ENCODE data around the gene FIGLA. TPM values are rescaled to one million over a fixed set of nuclear protein-coding genes. Genes with fewer than 3 reads are reported as not detected.

FIGLA gene
- total RNA-seq, 1 experiment from 2014 or later = not detected

DNA sequence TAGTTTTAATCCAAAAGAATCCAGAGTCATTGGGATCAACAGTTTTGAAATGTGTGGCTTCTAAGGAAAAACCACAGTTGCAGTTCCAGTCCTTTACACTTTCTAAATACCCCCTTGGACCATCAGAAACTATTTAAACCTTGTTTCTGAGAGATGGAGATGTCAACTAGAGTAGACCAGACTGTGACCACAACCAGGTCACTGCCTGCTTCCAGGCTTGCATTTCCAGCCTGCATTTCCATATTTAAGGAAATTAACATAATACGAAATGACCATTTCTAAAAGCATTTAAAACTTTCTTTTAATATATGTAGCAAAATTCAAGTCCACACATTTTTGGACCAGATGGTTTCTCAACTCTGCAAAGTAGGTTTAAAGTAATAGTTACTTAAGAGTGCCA, 60.8 kb downstream of the FIGLA start:
- Histone ChIP-seq H2AFZ (ENCODE audit: low read depth, low read length, poor library complexity, severe bottlenecking) (no peak overlapping the region), H3K4me2 (ENCODE audit: low read length) (no peak overlapping the region), H3K9ac (ENCODE audit: low read length) (no peak overlapping the region), H3K27me3 (ENCODE audit: insufficient read depth, low read length) (peaks cover 21% of the 10 kb centered on the region; the same call in 1 of the 2 replicates), H3K27ac (ENCODE audit: low read depth, low read length) (no peak overlapping the region), H3K9me3 (ENCODE audit: control insufficient read depth in 1 of 2, insufficient read depth in 1 of 2, low read depth in 1 of 2, low read length in 2 of 2) (no peaks in the 10 kb centered on the region), H3K9me2 (ENCODE audit: insufficient read depth) (no peaks in the 10 kb centered on the region), H4K20me1 (ENCODE audit: insufficient read depth) (no peaks in the 10 kb centered on the region), H3K4me3 (replicated peaks in 1 of 2; ENCODE audit: low read depth in 1 of 2, low read length in 2 of 2) (no peak overlapping the region), H3K79me2 (ENCODE audit: insufficient read depth, low read length) (no peaks in the 10 kb centered on the region), H3K4me1 (ENCODE audit: control insufficient read depth in 1 of 2, insufficient read depth in 2 of 2, low read length in 2 of 2) (peaks cover 0 to 6% of the 10 kb centered on the region in 2 experiments; a peak in 2 of 4 replicates), H3K36me3 (ENCODE audit: control insufficient read depth in 1 of 2, insufficient read depth in 2 of 2, low read length in 2 of 2) (no peaks in the 10 kb centered on the region)
- ChIA-PET CTCF (no interaction called here), POLR2A (no interaction called here), RAD21 (ENCODE audit: low non-redundant PET in 1 of 2, low total read pairs in 2 of 2, uncharacterized antibody in 2 of 2, unreplicated experiment in 2 of 2) (no interaction called here)
- intact Hi-C loops (cut with micrococcal nuclease) = no loop called here
- TF ChIP-seq, protein P1, sequence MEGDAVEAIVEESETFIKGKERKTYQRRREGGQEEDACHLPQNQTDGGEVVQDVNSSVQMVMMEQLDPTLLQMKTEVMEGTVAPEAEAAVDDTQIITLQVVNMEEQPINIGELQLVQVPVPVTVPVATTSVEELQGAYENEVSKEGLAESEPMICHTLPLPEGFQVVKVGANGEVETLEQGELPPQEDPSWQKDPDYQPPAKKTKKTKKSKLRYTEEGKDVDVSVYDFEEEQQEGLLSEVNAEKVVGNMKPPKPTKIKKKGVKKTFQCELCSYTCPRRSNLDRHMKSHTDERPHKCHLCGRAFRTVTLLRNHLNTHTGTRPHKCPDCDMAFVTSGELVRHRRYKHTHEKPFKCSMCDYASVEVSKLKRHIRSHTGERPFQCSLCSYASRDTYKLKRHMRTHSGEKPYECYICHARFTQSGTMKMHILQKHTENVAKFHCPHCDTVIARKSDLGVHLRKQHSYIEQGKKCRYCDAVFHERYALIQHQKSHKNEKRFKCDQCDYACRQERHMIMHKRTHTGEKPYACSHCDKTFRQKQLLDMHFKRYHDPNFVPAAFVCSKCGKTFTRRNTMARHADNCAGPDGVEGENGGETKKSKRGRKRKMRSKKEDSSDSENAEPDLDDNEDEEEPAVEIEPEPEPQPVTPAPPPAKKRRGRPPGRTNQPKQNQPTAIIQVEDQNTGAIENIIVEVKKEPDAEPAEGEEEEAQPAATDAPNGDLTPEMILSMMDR (IDR thresholded peaks at IDR 0.05 in 2 of 3, conservative IDR thresholded peaks at IDR 0.05 in 1 of 3; ENCODE audit: borderline replicate concordance in 1 of 3, insufficient read depth in 1 of 3, low read depth in 2 of 3, low read length in 2 of 3) = no peak
- no peak for TF ChIP-seq RAD21 (IDR thresholded peaks at IDR 0.05; ENCODE audit: low read depth)
- BruUV-seq (replicated peaks) = no TSS peak
- ATAC-seq (no peak), DNase-seq (ENCODE audit: low read depth, low spot score) (no peak)

DNA sequence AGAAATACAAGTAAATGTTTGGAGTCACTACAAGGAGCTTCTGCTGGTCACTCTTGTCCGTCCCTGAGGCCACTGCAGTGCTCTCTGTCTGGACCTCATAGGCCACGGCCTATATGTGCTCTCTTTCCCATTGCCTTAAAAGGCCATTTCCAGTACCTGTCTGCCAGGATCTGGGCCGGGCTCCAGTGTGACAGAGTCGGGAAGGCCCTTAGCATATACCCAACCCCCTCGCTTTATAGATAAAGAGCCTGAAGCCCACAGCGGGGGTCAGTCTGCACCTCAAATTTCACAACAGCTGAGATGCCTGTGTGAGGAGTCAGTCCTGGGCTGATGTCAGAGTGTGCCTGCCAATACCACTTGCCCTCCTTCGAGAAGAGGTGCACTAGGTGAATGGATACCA, 62.3 kb downstream of the FIGLA start:
- intact Hi-C loops (cut with micrococcal nuclease) = no loop called here
- TF ChIP-seq, protein P2, sequence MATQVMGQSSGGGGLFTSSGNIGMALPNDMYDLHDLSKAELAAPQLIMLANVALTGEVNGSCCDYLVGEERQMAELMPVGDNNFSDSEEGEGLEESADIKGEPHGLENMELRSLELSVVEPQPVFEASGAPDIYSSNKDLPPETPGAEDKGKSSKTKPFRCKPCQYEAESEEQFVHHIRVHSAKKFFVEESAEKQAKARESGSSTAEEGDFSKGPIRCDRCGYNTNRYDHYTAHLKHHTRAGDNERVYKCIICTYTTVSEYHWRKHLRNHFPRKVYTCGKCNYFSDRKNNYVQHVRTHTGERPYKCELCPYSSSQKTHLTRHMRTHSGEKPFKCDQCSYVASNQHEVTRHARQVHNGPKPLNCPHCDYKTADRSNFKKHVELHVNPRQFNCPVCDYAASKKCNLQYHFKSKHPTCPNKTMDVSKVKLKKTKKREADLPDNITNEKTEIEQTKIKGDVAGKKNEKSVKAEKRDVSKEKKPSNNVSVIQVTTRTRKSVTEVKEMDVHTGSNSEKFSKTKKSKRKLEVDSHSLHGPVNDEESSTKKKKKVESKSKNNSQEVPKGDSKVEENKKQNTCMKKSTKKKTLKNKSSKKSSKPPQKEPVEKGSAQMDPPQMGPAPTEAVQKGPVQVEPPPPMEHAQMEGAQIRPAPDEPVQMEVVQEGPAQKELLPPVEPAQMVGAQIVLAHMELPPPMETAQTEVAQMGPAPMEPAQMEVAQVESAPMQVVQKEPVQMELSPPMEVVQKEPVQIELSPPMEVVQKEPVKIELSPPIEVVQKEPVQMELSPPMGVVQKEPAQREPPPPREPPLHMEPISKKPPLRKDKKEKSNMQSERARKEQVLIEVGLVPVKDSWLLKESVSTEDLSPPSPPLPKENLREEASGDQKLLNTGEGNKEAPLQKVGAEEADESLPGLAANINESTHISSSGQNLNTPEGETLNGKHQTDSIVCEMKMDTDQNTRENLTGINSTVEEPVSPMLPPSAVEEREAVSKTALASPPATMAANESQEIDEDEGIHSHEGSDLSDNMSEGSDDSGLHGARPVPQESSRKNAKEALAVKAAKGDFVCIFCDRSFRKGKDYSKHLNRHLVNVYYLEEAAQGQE (IDR thresholded peaks at IDR 0.05; ENCODE audit: low read depth) = no peak
- TF ChIP-seq TCF7L2 (IDR thresholded peaks at IDR 0.05; ENCODE audit: borderline replicate concordance, extremely low read depth, insufficient read depth, insufficient read length) (no peak), JUND (IDR thresholded peaks at IDR 0.05) (no peak), YY1 (IDR thresholded peaks at IDR 0.05; ENCODE audit: extremely low read depth, insufficient replicate concordance, low read depth, low read length) (no peak), SRF (IDR thresholded peaks at IDR 0.05; ENCODE audit: low read depth) (no peak), CBX3 (IDR thresholded peaks at IDR 0.05; ENCODE audit: low read depth) (no peak), FOSL1 (IDR thresholded peaks at IDR 0.05; ENCODE audit: low read depth) (no peak), POLR2A (IDR thresholded peaks at IDR 0.05; ENCODE audit: borderline replicate concordance, extremely low read depth, insufficient read depth, insufficient read length) (no peak)
- TF ChIP-seq, protein P1 (IDR thresholded peaks at IDR 0.05 in 2 of 3, conservative IDR thresholded peaks at IDR 0.05 in 1 of 3; ENCODE audit: borderline replicate concordance in 1 of 3, insufficient read depth in 1 of 3, low read depth in 2 of 3, low read length in 2 of 3) = no peak
- Histone ChIP-seq H3K9ac (ENCODE audit: low read length) (no peak overlapping the region), H3K79me2 (ENCODE audit: insufficient read depth, low read length) (no peaks in the 10 kb centered on the region), H3K9me3 (ENCODE audit: control insufficient read depth in 1 of 2, insufficient read depth in 1 of 2, low read depth in 1 of 2, low read length in 2 of 2) (no peaks in the 10 kb centered on the region), H3K4me1 (ENCODE audit: control insufficient read depth in 1 of 2, insufficient read depth in 2 of 2, low read length in 2 of 2) (peaks cover 0 to 6% of the 10 kb centered on the region in 2 experiments; a peak in 2 of 4 replicates), H3K9me2 (ENCODE audit: insufficient read depth) (no peaks in the 10 kb centered on the region), H2AFZ (ENCODE audit: low read depth, low read length, poor library complexity, severe bottlenecking) (no peak overlapping the region), H4K20me1 (ENCODE audit: insufficient read depth) (no peaks in the 10 kb centered on the region), H3K27me3 (ENCODE audit: insufficient read depth, low read length) (peaks cover 12% of the 10 kb centered on the region; the same call in 1 of the 2 replicates), H3K27ac (ENCODE audit: low read depth, low read length) (no peak overlapping the region), H3K36me3 (ENCODE audit: control insufficient read depth in 1 of 2, insufficient read depth in 2 of 2, low read length in 2 of 2) (no peaks in the 10 kb centered on the region), H3K4me3 (replicated peaks in 1 of 2; ENCODE audit: low read depth in 1 of 2, low read length in 2 of 2) (no peak overlapping the region), H3K4me2 (ENCODE audit: low read length) (no peak overlapping the region)
- RAD21 ChIA-PET (ENCODE audit: low non-redundant PET in 1 of 2, low total read pairs in 2 of 2, uncharacterized antibody in 2 of 2, unreplicated experiment in 2 of 2) = no interaction called here
- no TSS peak for BruUV-seq (replicated peaks)
- POLR2A ChIA-PET = no interaction called here
- CTCF ChIA-PET = no interaction called here
- DNase-seq (ENCODE audit: low read depth, low spot score) (no peak), ATAC-seq (no peak)
